Stimulated activated CD4-positive, alpha-beta T cell treated with anti-CD3 and anti-CD28 coated beads, Interleukin-2, amount 100 ng/mL, for 24 hours (primary cell): ENCODE data around the gene POLR3H.
A peak's percentile ranks its signal among the peaks of the same experiment; 100 is the strongest.
"Not testable (repeated sequence)": the region's sequence is repeated elsewhere in the genome, so short reads cannot be mapped to it uniquely, and the experiment has no call there.

Experiments used
- DNase-seq, 2 donors: peaks; one replicate each; pipeline ENCODE4 v3.0.0-alpha.2; 2020

Gene POLR3H

DNA sequence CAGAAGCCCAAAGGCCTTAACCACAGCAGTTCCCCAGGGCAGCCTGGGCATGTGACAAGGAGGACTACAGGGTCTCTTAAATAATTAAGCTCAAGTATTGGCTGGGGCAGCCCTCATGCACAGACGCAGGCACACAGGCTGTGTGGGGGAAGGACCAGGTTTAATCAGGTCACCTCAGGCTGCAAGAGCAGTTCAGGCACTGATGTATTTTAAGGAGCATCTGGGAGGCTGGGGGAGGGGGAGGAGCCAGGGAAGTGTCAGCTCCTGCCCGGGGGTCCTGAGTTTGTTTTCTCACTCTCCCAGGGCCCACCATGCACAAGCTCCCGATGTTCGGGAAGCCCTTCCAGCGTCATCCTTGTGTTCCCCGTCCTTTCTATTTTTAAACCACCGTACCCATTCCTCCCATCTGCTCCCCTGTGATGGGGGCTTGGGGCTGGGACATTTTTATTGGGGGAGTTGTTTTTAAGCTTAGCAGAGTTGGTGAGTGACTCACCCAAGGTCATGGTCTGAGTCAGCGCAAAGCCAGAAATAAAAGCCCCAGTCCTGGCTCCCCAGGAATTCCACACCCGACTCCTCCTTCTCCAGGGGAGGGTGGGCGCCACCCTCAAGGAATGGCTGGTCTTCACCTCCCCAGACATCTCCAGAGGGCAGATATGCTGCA is 18.9 kb upstream of the POLR3H start:
- DNase-seq, result no peak

DNA sequence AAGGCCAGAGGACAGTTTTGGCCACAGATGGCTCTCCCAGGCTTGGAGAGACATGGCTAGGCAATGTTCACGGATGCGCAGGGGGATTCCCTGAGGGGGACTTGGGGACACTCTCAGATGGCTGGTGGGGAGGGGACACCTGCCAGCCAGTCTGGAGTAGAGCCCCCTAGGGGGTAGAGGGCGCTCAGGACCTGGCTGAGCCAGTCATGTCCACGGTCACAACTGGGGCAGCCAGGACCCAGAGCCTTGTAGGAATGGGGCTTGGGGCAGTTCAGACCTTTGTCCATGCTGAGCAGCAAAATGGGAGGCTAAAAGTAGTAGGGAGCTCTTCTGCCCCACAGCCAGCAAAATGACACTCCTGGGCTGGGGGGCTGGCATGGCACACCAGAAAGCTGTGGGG is 18.2 kb upstream of the POLR3H start:
- no peak for DNase-seq

DNA sequence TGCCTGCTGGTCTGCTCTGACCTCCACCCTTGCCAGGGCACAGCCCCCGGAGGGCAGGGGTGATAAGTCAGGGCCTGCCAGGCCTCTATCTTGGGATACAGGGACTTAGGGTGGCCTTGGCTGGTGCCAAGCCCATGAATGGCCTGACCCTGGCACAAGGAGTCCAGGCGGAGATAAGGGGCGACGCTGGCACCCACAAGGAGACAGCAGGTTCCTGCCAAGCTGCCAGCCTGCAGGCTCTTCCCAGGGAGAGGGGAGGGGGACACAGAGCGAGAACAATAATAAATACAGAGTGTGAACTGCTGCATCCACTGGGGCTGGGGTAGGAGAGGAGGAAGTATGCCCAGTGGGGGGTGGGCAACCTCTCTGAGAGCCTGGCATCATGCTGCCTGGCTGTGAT is 17.5 kb upstream of the POLR3H start:
- no peak for DNase-seq

DNA sequence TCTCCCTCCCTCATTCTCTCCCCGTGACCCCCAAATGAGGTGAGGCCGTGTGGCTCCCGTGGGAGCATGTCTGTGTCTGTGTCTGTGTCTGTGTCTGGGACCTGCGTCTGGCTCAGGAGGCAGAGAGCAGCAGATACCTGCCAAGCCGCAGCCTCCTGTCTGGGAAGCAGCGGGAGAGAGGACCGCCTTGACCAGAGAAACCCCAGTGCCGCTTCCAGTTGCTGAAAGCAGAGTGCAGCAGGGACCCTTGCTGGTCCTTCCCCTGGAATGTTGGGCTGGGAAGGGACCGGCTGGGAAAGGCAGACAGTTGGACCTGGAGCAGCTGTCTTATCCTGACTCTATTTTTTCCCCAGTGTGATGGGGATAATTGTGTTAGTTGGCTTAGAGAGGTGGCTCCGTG is 17.1 kb upstream of the POLR3H start:
- DNase-seq, result no peak

DNA sequence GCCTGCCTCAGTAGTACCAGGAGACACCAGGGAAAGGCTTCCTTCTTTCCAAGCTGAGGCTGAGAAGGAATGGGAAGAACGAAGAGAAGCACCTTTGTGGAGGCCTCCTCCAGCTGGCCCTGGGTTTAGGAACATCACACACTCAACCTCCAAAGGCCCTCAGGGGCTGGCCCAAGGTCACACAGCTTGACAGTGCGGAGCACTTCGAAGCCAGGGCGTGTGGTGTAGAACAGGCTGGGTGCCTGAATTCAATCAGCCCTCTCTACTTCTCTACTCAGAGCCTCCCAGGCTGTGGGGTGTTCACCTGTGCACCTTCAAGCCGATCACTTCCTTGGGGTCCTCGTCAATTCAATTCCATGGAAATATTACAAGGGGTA is 15.8 kb upstream of the POLR3H start:
- DNase-seq, result no peak

DNA sequence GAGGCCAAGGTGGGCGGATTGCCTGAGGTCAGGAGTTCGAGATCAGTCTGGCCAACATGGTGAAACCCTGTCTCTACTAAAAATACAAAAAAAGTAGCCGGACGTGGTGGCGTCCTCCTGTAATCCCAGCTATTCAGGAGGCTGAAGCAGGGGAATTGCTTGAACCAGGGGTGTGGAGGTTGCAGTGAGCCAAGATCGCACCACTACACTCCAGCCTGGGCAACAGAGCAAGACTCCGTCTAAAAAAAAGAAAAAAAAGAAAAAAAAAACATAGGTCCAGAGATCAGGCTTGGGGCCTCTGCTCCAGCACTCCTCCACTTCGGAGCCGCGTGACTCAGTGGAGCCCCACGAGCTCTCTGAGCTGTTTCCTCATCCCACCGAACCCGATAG is 14.0 kb upstream of the POLR3H start:
- not testable (repeated sequence) for DNase-seq

DNA sequence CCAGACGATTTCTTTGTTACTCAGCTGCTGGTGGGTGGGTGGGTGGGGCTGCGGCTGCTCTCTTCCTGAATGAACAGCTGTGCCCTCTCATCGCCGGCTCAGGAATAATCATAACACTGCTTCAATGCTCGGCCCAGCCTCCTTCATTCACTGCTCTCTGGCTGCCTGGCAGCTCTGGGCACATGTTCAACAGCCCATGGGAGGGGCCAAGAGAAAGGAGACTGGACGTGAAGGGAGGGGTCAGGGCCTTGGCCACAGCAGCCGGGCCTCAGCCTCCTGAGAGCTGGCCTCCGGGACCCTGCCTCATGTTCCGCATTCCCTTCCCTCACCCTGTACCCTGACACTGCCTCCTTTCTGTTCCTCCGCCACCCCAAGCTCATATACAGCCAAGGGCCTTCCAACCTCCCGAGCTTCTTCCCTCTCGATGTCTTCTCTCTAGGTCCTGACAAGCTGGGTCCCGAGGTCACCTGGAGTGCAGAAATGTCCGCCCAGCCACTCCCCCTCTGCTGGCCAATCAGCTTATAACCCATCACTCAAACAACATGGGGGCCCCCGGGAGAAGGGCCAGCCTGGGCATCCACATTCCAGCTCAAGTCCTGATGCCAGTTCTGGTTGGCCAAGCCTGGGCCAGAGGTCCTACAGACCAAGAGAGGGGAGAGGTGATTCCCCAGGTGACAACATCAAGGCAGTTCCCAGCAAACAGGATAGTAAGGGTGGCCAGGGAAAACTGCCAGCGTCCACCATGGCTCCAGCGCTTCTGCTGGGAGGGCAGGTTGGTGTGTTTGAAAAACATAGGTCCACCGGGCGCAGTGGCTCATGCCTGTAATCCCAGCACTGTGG is 13.4 kb upstream of the POLR3H start:
- peak in 1 of 2 donors; percentile 24 for DNase-seq

DNA sequence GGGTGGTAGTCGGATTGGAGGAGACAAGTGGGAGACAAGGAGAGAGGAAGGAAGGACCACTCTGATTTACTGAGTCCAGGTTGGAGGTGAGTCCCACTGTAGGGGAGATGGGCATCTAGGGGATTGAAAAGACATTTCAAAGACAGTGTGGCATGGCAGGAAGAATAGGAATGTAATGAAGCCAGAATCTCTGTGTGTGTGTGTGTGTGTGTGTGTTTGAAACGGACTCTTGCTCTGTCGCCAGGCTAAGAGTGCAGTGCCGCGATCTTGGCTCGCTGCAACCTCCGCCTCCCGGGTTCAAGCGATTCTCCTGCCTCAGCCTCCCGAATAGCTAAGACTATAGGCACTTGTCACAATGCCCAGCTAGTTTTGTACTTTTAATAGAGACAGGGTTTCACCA is 12.3 kb upstream of the POLR3H start:
- no peak for DNase-seq

DNA sequence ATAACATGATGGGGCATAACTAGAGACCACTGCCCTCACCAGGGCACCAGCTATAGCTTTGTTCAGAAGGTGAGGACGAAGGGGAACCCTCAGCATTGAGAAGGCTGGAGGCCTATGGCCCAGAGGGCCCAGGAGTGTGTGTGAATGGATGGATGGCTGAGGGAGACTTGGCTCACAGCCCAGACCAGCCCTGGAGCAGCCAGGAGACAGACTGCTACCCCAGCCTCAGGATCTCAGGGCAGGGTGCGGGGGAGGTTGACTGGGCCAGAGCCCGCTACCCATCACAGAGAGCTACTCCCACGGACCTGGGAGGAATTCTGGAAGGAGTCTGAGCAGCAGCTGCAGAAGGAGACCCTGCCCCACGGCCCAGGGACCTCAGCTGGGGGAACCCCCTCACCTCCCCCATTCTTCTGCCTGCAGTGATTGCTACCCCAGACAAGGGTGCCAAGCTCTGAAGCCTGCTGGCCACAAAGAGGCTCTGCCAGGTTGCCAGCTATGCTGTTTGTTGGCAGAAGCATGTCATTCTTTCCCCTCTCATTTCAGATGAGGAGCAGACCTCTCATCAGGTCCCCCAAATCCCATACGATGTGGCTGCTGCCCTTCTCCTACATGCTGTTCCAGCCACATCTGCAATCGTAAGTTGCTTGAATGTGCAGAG is 11.2 kb upstream of the POLR3H start:
- DNase-seq, result no peak

DNA sequence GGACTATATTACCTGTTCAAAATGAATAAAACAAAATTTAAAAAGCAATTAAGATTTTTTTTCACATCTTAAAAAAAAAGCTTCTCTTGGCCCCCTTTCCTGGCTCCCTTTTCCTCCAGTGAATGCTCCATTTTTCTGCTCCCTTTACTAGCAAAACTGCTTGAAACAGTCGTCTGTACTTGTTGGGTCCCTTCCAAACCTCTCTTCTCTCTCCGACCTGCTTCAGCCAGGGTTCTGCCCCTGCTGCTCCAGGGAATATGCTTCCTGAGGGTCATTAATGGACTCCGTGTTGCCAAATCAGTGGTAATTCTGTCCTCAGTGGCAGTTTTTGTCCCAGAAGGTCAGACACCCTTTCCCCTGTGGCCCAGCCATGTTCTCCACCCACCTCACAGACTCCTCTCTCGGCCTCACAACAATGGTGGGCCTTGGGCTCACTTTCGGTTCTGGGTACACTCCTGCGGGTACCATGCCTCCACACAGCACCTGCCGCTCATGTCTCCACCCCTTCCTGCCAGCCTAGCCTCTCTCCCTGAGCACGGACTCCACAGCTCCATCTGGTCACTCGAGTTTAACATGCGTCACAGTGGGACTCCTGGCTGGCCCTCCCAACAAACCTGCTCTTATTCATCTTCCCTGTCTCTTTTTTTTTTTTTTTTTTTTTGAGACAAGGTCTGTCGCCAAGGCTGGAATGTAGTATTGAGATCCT is 7.8 kb upstream of the POLR3H start:
- no peak for DNase-seq

DNA sequence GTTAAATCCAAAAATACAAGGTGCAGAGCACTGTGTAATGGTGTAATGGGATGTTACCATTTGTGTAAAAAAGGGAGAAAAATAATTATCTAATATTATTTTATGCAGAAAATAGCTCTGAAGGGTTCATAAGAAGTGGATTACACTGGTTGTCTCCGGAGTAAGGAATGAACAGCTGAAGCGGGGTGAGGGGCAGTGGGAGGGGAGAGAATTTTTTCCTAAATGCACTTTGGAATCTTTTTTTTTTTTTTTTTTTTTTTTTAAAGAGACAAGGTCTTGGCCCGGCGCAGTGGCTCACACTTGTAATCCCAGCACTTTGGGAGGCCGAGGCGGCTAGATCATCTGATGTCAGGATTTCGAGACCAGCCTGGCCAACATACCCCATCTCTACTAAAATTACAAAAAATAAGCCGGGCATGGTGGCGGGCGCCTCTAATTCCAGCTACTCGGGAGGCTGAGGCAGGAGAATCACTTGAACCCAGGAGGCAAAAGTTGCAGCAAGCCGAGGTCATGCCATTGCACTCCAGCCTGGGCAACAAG is 6.8 kb upstream of the POLR3H start:
- DNase-seq, result no peak

DNA sequence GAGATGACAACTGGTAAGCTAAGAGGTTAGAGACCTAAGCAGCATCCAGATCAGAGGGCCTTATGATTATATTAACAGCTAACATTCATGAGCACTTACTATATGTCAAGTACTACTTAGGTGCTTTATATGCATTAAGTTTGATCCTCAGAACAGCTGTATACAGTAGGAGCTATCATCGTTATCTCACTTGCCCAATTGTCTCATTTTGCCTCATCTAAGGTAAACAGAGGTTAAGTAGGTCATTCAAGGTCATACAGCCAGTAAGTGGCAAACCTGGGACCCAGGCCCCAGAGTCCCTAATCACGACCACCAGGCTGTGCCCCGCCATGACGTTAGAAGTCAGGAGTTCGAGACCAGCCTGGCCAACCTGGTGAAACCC is 4.6 kb upstream of the POLR3H start:
- no peak for DNase-seq

DNA sequence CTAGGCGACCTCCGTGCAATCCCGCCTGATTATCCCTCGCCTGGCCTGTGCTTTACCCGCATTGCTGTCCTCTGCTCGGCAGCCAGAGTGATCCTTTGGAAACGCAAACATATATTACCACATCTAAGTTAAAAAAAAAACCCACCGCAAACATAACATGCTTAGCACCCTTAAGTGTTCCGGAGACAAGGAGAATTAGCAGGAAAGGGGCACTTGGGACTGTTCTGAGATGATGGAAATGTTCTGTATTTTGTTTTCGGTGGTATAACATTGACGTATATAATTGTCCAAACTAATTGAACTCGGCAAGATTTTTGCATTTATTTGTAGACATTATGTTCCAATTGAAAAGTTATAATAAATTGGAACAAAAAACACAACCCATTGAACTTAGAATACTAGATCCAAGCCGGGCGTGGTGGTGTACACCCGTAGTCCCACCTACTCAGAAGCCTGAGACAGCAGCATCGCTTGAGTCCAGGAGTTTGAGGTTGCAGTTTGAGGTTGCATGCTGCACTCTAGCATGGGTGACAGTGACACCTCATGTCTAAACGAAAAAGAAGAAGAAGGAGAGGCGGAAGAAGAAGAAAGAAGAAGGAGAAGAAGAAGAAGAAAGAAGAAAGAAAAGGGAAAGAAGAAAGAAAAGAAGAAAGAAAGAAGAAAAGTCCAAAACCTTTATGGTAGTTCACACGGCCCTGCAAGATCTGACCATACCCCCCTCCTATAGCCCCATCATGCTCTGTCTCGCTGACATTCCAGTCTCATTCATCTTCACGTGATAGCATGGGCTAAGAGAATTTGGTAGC is 604 bp upstream of the POLR3H start:
- DNase-seq, result no peak

DNA sequence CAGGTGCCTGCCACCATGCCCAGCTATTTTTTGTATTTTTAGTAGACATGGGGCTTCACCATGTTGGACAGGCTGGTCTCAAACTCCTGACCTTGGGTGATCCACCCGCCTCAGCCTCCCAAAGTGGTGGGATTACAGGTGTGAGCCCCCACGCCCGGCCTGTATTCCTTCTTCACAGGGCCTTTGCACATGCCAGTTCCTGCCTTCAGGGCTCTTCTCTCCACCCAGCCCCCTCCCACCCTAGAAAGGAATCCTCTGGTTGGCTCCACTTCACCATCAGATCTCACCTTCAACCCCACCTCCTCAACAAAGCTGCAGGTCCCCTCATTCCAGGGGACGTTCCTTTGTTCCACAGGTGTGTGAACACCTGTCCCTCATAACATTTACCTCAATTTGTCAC is 2.0 kb downstream of the POLR3H start:
- DNase-seq, result no peak

DNA sequence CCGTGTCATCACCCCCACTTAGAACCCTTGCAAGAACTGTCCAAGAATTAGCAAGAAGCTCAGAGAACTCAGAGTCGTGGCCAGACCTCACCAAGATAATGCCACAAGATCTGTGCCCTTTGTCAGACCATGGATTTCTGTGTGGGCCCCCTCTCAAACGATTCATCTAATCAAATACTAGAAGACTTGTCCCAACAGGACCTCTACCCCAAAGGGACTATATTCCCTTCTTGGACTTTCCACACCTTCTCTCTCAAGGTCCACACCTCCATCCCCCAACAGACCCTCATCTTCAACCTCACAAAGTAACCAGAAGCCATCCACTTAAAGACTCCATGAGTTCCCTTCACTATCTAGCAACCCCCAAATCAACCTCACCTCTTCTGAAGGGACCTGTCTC is 2.8 kb downstream of the POLR3H start:
- DNase-seq, result no peak

DNA sequence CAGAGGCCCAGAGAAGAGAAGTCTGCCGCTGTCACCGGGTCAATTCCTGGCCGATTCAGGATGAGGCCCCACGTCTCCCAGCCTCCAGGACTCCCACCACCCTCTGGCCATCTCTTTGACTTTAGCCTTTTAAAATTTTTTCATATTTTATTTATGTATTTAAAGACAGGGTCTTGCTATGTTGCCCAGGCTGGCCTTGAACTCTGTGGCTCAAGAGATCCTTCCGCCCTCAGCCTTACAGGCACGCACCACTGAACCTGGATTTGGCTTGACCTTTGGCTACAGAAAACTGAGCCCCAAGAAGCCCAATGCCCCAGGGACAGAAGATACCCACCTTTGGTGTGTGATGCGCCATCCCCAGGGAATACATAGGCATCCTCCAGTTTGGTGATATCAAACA is 3.9 kb downstream of the POLR3H start:
- DNase-seq, result no peak

DNA sequence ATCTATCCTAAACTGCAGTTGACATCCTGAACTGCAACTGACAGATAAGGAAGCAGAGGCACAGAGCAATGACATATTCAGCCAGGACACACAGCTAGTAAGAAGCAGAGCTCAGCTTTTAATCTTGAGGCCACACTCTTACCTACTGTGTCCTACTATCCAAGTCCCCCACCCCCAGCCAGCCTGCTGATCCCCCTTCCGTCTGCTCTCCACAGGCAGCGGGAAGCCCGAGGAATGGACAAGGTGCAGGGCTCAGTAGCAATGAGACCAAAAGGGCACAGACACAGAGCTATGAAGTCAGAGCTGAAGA is 4.3 kb downstream of the POLR3H start:
- no peak for DNase-seq

DNA sequence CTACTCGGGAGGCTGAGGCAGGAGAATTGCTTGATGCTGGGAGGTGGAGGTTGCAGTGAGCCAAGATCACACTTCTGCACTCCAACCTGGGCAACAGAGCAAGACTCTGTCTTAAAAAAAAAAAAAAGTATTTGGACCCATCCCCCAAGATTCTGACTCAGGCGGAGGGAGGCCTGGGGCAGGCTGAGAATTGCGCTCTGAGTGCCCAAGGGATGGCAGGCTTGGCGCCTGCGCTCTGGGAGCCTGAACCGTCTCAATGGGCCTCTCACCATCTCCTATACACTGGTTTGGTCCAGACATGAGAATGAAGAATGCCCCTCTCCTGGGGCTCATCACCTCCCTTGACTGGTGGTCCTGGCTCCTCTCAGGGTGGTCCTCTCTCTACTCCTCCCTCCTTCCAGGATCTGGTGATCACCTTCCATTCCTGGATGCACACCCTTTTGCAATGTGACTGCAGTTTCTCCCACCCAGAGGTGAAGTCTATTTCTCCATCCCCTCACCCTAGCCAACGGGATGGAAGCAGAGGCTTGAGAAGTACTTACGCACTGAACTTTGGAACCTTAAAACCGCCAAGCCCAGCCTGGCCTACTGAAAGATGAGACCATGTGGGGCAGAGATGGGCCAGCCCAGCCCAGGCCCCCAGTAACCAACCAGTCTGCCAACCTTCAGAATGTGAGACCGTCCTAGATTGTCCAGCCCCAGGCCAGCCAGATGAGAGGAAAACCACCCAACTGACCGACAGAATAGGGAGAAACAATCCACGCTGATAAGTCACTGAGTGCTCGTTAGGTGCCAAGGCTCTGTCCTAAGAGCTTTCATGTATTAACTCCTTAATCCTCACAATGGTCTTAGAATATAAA is 4.9 kb downstream of the POLR3H start:
- no peak for DNase-seq

DNA sequence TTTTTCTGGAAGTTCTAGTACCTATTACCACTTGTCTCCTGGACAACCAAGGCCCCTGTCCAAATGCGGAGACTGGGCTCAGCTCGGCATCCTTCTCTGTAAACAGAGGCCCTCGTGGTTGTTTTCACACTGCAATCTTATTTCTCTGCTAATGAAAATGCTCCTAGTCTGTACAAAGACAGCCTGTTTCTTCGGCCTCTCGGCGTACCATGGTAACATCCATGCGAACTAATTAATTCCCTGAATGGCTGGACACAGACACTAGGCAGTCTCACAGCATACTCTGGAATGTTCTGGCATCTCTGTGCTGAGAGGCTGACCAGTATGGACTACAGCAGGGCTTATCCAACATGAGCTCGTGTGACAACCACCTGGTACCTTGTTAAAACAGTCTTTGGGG is 5.7 kb downstream of the POLR3H start:
- no peak for DNase-seq

DNA sequence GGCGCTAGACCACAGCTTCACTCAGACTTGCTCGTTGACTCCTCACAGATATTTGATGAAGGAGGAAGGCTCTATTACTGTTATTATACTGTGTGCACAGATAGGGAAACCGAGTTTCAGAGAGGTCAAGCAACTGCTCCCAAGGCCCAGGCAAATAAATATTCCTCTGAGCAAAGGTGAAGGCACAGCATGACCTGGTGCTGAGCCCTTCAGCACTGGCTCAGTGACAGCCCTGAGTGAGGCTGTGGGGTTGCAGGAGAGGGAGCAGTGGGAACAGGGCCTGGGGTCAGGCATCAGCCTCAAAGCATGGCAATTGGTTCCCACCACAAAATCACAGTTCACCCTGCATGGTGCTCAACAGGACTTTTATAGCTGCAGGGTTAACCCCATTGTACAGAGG is 7.1 kb downstream of the POLR3H start:
- no peak for DNase-seq

DNA sequence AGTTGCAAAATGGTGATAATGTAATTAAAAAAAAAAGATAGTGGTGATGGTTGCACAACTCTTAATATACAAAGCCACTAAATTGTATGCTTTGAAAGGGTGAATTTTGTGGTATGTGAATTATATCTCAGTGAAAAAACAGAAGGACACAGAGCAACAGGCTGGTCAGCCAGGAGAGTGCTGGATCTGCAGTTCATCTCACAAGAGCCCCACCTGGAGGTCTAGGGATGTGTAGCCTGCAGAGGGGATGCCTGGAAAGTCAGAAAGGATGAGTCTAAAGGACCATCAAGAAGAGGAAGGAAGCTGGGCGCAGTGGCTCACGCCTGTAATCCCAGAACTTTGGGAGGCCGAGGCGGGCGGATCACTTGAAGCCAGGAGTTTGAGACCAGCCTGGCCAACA is 9.0 kb downstream of the POLR3H start:
- no peak for DNase-seq

DNA sequence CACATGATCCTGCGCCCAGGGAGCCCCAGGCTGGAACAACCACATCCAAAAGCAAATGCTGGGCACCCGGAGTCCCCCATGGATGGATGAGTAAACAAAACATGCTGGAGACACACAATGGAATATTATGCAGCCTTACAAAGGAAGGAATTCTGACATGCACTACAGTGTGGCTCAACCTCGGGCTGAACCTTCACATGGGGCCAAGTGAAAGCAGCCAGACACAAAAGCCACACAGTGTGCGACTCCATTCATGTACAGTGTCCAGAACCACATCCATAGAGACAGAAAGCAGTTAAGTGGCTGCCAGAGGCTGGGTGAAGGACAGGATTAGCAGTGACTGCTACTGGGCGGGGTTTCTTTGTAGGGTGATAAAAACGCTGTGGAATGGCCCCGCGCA is 10.1 kb downstream of the POLR3H start:
- no peak for DNase-seq
